Stomach smooth muscle (tissue), 2 donors: ENCODE measurements around the gene SOWAHD.
"Not testable (repeated sequence)": the region's sequence is repeated elsewhere in the genome, so short reads cannot be mapped to it uniquely, and the experiment has no call there.

ENCODE experiments used
- H3K27ac ChIP-seq: one replicate; pipeline ENCODE4 v1.7.0; 2013; ENCODE audit warnings: mild to moderate bottlenecking, low read length, inconsistent platforms
- H3K27me3 ChIP-seq, 2 donors: one replicate each; pipeline ENCODE4 v1.7.0; 2013; ENCODE audit warnings: low read length in 2 of 2; ENCODE audit not compliant: insufficient read depth in 2 of 2, control insufficient read depth in 1 of 2
- H3K36me3 ChIP-seq, 2 donors: one replicate each; pipeline ENCODE4 v1.7.0; 2013; ENCODE audit warnings: low read length in 2 of 2; ENCODE audit not compliant: control insufficient read depth in 2 of 2, insufficient read depth in 2 of 2
- H3K4me1 ChIP-seq: one replicate; pipeline ENCODE4 v1.7.0; 2013; ENCODE audit warnings: low read length; ENCODE audit not compliant: control insufficient read depth, insufficient read depth
- H3K4me3 ChIP-seq, 2 donors: one replicate each; pipeline ENCODE4 v1.7.0; 2013; ENCODE audit warnings: low read length in 2 of 2
- H3K9ac ChIP-seq, 2 donors: one replicate each; pipeline ENCODE4 v1.7.0; 2013; ENCODE audit warnings: low read length in 2 of 2, mild to moderate bottlenecking in 1 of 2
- H3K9me3 ChIP-seq, 2 donors: one replicate each; pipeline ENCODE4 v1.7.0; 2013; ENCODE audit warnings: low read length in 2 of 2; ENCODE audit not compliant: control insufficient read depth in 2 of 2
- donor health status: healthy.
- donor health status: Pancreatic carcinoma.

SOWAHD gene

GRCh38 chrX:119783026-119783425 lies 24.6 kb downstream of the SOWAHD start:
- Histone ChIP-seq H3K27me3 (no peaks in the 10 kb centered on the region), H3K4me1 (peaks cover 4% of the 10 kb centered on the region), H3K9me3 (no peaks in the 10 kb centered on the region), H3K9ac (no peak overlapping the region), H3K36me3 (peaks cover 5 to 6% of the 10 kb centered on the region in 2 donors), H3K4me3 (no peak overlapping the region), H3K27ac (no peak overlapping the region)

- Histone ChIP-seq H3K9me3 (no peaks in the 10 kb centered on the region), H3K27me3 (no peaks in the 10 kb centered on the region), H3K27ac (no peak overlapping the region), H3K36me3 (peaks cover 6 to 8% of the 10 kb centered on the region in 2 donors), H3K4me1 (peaks cover 6% of the 10 kb centered on the region), H3K9ac (no peak overlapping the region), H3K4me3 (no peak overlapping the region)
Measured at GRCh38 chrX:119784747-119785446, 26.5 kb downstream of the SOWAHD start.

GRCh38 chrX:119790977-119791436 lies 32.6 kb downstream of the SOWAHD start:
- Histone ChIP-seq H3K4me3 (peak overlapping the region; percentile 79 to 90), H3K4me1 (peaks cover 12% of the 10 kb centered on the region), H3K27ac (peak overlapping the region; percentile 86), H3K27me3 (no peaks in the 10 kb centered on the region), H3K9me3 (no peaks in the 10 kb centered on the region), H3K9ac (peak overlapping the region; percentile 84 to 93), H3K36me3 (peaks cover 0 to 4% of the 10 kb centered on the region in 2 donors)

- peaks cover 0 to 4% of the 10 kb centered on the region in 2 donors for H3K36me3 ChIP-seq
- H3K4me3 ChIP-seq = peak within 1 kb of the TSS; percentile 79 to 90
- peak within 1 kb of the TSS; percentile 86 for H3K27ac ChIP-seq
- no peaks in the 10 kb centered on the region for H3K27me3 ChIP-seq
- no peaks in the 10 kb centered on the region for H3K9me3 ChIP-seq
- H3K4me1 ChIP-seq = peaks cover 12% of the 10 kb centered on the region
- peak within 1 kb of the TSS; percentile 93 to 94 for H3K9ac ChIP-seq
Measured at GRCh38 chrX:119791437-119792231, 33.2 kb downstream of the SOWAHD start, which contains the start of gene RPL39. Gene RPL39, minus strand, starts transcription at chrX:119791630. Its CDS starts 54 bp downstream, at chrX:119791576.

- Histone ChIP-seq H3K4me3 (no peak overlapping the region), H3K27ac (no peak overlapping the region), H3K4me1 (no peaks in the 10 kb centered on the region), H3K36me3 (no peaks in the 10 kb centered on the region), H3K27me3 (no peaks in the 10 kb centered on the region), H3K9me3 (no peaks in the 10 kb centered on the region), H3K9ac (no peak overlapping the region)
Measured at GRCh38 chrX:119801253-119802221, 43.1 kb downstream of the SOWAHD start.

GRCh38 chrX:119802546-119802945 lies 44.2 kb downstream of the SOWAHD start:
- no peaks in the 10 kb centered on the region for H3K9me3 ChIP-seq
- no peaks in the 10 kb centered on the region for H3K27me3 ChIP-seq
- no peak overlapping the region for H3K27ac ChIP-seq
- H3K36me3 ChIP-seq = no peaks in the 10 kb centered on the region
- no peaks in the 10 kb centered on the region for H3K4me1 ChIP-seq
- H3K9ac ChIP-seq = no peak overlapping the region
- H3K4me3 ChIP-seq = no peak overlapping the region

- not testable (repeated sequence) for H3K9ac ChIP-seq, H3K27ac ChIP-seq, H3K27me3 ChIP-seq, H3K4me1 ChIP-seq, H3K9me3 ChIP-seq, H3K4me3 ChIP-seq, H3K36me3 ChIP-seq
Measured at GRCh38 chrX:119808461-119808860, 50.1 kb downstream of the SOWAHD start.

GRCh38 chrX:119809185-119809666 lies 50.8 kb downstream of the SOWAHD start:
- Histone ChIP-seq H3K9me3 (no peaks in the 10 kb centered on the region), H3K4me1 (no peaks in the 10 kb centered on the region), H3K27me3 (no peaks in the 10 kb centered on the region), H3K36me3 (no peaks in the 10 kb centered on the region), H3K4me3 (no peak overlapping the region), H3K27ac (no peak overlapping the region), H3K9ac (no peak overlapping the region)
